Endothelial cell of umbilical vein (primary cell): Measurements from ENCODE around the gene CHRNB1. TPM values are rescaled to one million over a fixed set of nuclear protein-coding genes. Genes with fewer than 3 reads are reported as not detected.

Experiments used
- BruUV-seq: library from RNA; stranded (reverse); fragments of 400-500 nt; replicated peaks from 2 replicates; lab custom pipeline; 2021; lab: Mats Ljungman, UMichigan
- CTCF ChIA-PET: fragments of 300-600, 350-600 bp; sonication (Branson Sonifier 250); formaldehyde crosslinking; loops from one replicate; lab custom pipeline; 2021; ENCODE audit warnings: antibody characterized with exemption, inconsistent platforms; lab: Charles Lee
- POLR2A ChIA-PET: fragments of 300-600, 350-600 bp; sonication (Branson Sonifier 250); formaldehyde crosslinking; loops from one replicate; lab custom pipeline; 2021; ENCODE audit warnings: antibody characterized with exemption, inconsistent platforms; lab: Charles Lee
- DNase-seq: peaks from one replicate; pipeline ENCODE4 v3.0.0-alpha.2; 2011; ENCODE audit warnings: low read depth, low spot score
- FAIRE-seq: peaks from 2 replicates; lab custom pipeline; 2011; peaks lifted over from hg19 to GRCh38; lab: Jason Lieb, UNC
- H2AFZ ChIP-seq: 2 replicates; pipeline ENCODE4 v1.6.0; 2012; ENCODE audit warnings: low read depth, low read length, control low read depth, inconsistent platforms
- H3K27ac ChIP-seq: 2 replicates; pipeline ENCODE4 v1.5.1; 2011; ENCODE audit warnings: low read depth, mild to moderate bottlenecking, control low read depth, low read length, moderate library complexity; ENCODE audit not compliant: insufficient read depth
- H3K27me3 ChIP-seq, 2 experiments: 2 replicates each; pipeline versions ENCODE4 v1.6.0 to v1.6.1; 2011; ENCODE audit warnings: low read length in 2 of 2, mixed read lengths in 1 of 2; ENCODE audit not compliant: control insufficient read depth in 2 of 2, insufficient read depth in 2 of 2
- H3K36me3 ChIP-seq, 2 experiments: 2 replicates in 1 of 2; 3 replicates in 1 of 2; pipeline ENCODE4 v1.5.1; 2011; ENCODE audit warnings: low read length in 2 of 2, mild to moderate bottlenecking in 1 of 2, moderate library complexity in 1 of 2; ENCODE audit not compliant: control insufficient read depth in 2 of 2, insufficient read depth in 2 of 2; ENCODE audit errors: extremely low read depth in 1 of 2
- H3K4me1 ChIP-seq: 3 replicates; pipeline ENCODE4 v1.5.1; 2011; ENCODE audit warnings: mild to moderate bottlenecking, low read length; ENCODE audit not compliant: control insufficient read depth, insufficient read depth; ENCODE audit errors: extremely low read depth
- H3K4me2 ChIP-seq: 2 replicates; pipeline ENCODE4 v1.6.1; 2011; ENCODE audit warnings: low read length, control low read depth, mixed read lengths; ENCODE audit not compliant: insufficient read depth
- H3K4me3 ChIP-seq, 3 experiments: fragments of 200-600 bp in 1 of 3; sonication (generic), shearing (Covaris generic) in 1 of 3; replicated peaks in 1 of 3; 2 replicates each; pipeline ENCODE4 v1.5.1; 2011 to 2016; ENCODE audit warnings: control low read depth in 3 of 3, low read length in 3 of 3, mild to moderate bottlenecking in 2 of 3, inconsistent platforms in 1 of 3, low read depth in 1 of 3, moderate library complexity in 1 of 3; ENCODE audit not compliant: insufficient read depth in 1 of 3
- H3K79me2 ChIP-seq: 2 replicates; pipeline ENCODE4 v1.6.0; 2012; ENCODE audit warnings: low read length, inconsistent platforms; ENCODE audit not compliant: control insufficient read depth, insufficient read depth
- H3K9ac ChIP-seq: replicated peaks from 2 replicates; pipeline ENCODE3; 2011; ENCODE audit warnings: low read length, control low read depth; ENCODE audit not compliant: insufficient read depth; ENCODE audit errors: extremely low read depth
- H3K9me1 ChIP-seq: replicated peaks from 3 replicates; pipeline ENCODE4 v1.6.0; 2011; ENCODE audit warnings: mild to moderate bottlenecking, low read length; ENCODE audit not compliant: control insufficient read depth, insufficient read depth; ENCODE audit errors: extremely low read depth
- H3K9me3 ChIP-seq: replicated peaks from 2 replicates; pipeline ENCODE4 v1.5.1; 2012; ENCODE audit warnings: low read length, inconsistent platforms; ENCODE audit not compliant: control insufficient read depth, insufficient read depth
- H4K20me1 ChIP-seq: replicated peaks from 2 replicates; pipeline ENCODE3; 2011; ENCODE audit warnings: mild to moderate bottlenecking, low read length; ENCODE audit not compliant: control insufficient read depth, insufficient read depth; ENCODE audit errors: extremely low read depth
- EZH2 ChIP-seq: IDR thresholded peaks from 2 replicates; pipeline ENCODE4 v1.6.1; 2012; ENCODE audit warnings: borderline replicate concordance, low read depth, mild to moderate bottlenecking, moderate library complexity, low read length, inconsistent platforms; ENCODE audit not compliant: severe bottlenecking
- FOS ChIP-seq: IDR thresholded peaks from 2 replicates; pipeline ENCODE4 v1.6.1; 2011; ENCODE audit warnings: mild to moderate bottlenecking, low read length, moderate library complexity, borderline replicate concordance; ENCODE audit not compliant: insufficient read depth
- GATA2 ChIP-seq: IDR thresholded peaks from 2 replicates; pipeline ENCODE4 v1.7.0; 2011; ENCODE audit warnings: low read depth, mild to moderate bottlenecking, moderate library complexity, mixed read lengths, low read length; ENCODE audit not compliant: insufficient read length, insufficient read depth
- JUN ChIP-seq: IDR thresholded peaks from 2 replicates; pipeline ENCODE4 v1.6.1; 2011; ENCODE audit warnings: borderline replicate concordance, low read depth; ENCODE audit not compliant: insufficient read length, insufficient read depth
- MYC ChIP-seq: IDR thresholded peaks from one replicate; pipeline ENCODE4 v1.6.1; 2011; ENCODE audit warnings: mild to moderate bottlenecking, low read depth, low read length
- POLR2A ChIP-seq: IDR thresholded peaks from 2 replicates; pipeline ENCODE4 v1.6.1; 2012; ENCODE audit warnings: low read depth, mild to moderate bottlenecking, control low read depth, low read length
- POLR2AphosphoS5 ChIP-seq: IDR thresholded peaks from 2 replicates; pipeline ENCODE4 v1.6.1; 2012; ENCODE audit warnings: low read depth, mild to moderate bottlenecking, control low read depth, low read length, moderate library complexity; ENCODE audit not compliant: insufficient read depth
- dilution Hi-C: fragments of 300-500 bp; cut with MboI; formaldehyde crosslinking; loops from one replicate; pipeline ENCODE4 v1.15.0; 2019; ENCODE audit warnings: low sequenced_read_pairs; ENCODE audit not compliant: extremely low pct_ligation_motif_present
- intact Hi-C: fragments of 100-400 bp; cut with micrococcal nuclease; formaldehyde crosslinking; loops from one replicate; pipeline ENCODE4 v1.10.0; 2022
- polyA plus RNA-seq, 4 experiments: library from polyadenylated mRNA; depleted of rRNA in 3 of 4; stranded (reverse) in 3 of 4; unstranded in 1 of 4; fragments of >200 nt; gene quantifications; 2 replicates each; pipeline versions ENCODE4 v1.2.1 to v1.2.3, GENCODE V29; 2011 to 2012; ENCODE audit warnings: missing spikeins in 1 of 4
- total RNA-seq: library from RNA; stranded (reverse); gene quantifications from 2 replicates; pipeline ENCODE4 v1.2.3, GENCODE V29; 2021
- TF ChIP-seq, protein P1 (sequence below): IDR thresholded peaks from 2 replicates; pipeline ENCODE4 v1.6.1; 2011; ENCODE audit not compliant: insufficient read depth, insufficient read length
- TF ChIP-seq, protein P2 (sequence below), 2 donors: IDR thresholded peaks; 1 replicate in 1 of 2; 2 replicates in 1 of 2; pipeline ENCODE4 v1.5.1; 2011; ENCODE audit warnings: low read length in 2 of 2, mild to moderate bottlenecking in 2 of 2, moderate library complexity in 2 of 2, control low read depth in 1 of 2, inconsistent platforms in 1 of 2, low read depth in 1 of 2; ENCODE audit not compliant: insufficient read depth in 1 of 2; ENCODE audit errors: extremely low read depth in 1 of 2

The CHRNB1 gene
- total and polyA plus RNA-seq, 2 donors (not counting 3 experiments of a cell fraction or from before 2014, with no cell fraction given) = 5.6 to 9.3 TPM

DNA sequence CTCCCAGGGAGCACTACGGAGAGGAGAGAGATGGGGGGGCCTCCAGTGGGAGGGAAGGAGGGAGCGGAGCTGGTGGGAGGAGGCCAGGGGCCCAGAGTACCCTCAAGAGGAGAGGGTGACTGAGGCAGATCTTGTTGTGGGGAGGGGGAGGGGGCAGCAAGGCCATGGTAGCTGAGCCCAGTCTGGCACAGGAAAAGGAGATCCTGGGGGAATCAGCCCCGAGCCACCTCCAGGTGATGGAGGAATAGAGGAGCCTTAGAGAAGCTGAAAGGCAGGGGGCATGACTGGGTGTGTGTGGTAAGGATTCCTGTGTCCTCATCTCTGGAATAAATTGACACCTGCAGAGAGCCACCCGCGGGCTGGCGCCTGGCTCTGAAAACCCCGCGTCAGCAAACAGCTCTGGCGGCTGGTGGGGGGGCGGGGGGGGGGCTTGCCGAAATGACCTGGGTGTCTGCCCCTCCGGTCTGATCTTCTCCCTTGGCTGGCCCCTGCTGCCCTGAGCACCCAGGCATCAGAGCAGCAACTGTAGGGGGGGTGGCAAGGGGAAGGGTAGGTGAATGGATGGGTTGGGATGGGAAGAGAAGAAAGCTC lies 38.5 kb upstream of the CHRNB1 start:
- Histone ChIP-seq H3K27me3 (no peaks in the 10 kb centered on the region), H3K4me2 (no peak overlapping the region), H3K36me3 (peaks cover 0 to 15% of the 10 kb centered on the region in 2 experiments), H3K27ac (no peak overlapping the region), H3K9me1 (no peaks in the 10 kb centered on the region), H3K4me3 (no peak overlapping the region), H3K9ac (no peak overlapping the region), H4K20me1 (no peaks in the 10 kb centered on the region), H3K9me3 (no peaks in the 10 kb centered on the region), H3K79me2 (peaks cover 4% of the 10 kb centered on the region), H3K4me1 (peaks cover 12% of the 10 kb centered on the region), H2AFZ (no peak overlapping the region)
- dilution Hi-C loops = no loop called here
- intact Hi-C loops = no loop called here
- ChIA-PET CTCF (interaction anchor here (1.0 to 1.2 kb wide), 3 partner anchors 12 to 155 kb away, joined by 3 read pairs; partner anchors contain the start of genes PLSCR3 and SENP3), POLR2A (no interaction called here)
- DNase-seq (no peak), FAIRE-seq (no peak)
- BruUV-seq = no TSS peak
- no peak for TF ChIP-seq MYC
- TF ChIP-seq FOS = no peak
- TF ChIP-seq, protein P1, sequence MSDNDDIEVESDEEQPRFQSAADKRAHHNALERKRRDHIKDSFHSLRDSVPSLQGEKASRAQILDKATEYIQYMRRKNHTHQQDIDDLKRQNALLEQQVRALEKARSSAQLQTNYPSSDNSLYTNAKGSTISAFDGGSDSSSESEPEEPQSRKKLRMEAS = no peak
- TF ChIP-seq, protein P2, sequence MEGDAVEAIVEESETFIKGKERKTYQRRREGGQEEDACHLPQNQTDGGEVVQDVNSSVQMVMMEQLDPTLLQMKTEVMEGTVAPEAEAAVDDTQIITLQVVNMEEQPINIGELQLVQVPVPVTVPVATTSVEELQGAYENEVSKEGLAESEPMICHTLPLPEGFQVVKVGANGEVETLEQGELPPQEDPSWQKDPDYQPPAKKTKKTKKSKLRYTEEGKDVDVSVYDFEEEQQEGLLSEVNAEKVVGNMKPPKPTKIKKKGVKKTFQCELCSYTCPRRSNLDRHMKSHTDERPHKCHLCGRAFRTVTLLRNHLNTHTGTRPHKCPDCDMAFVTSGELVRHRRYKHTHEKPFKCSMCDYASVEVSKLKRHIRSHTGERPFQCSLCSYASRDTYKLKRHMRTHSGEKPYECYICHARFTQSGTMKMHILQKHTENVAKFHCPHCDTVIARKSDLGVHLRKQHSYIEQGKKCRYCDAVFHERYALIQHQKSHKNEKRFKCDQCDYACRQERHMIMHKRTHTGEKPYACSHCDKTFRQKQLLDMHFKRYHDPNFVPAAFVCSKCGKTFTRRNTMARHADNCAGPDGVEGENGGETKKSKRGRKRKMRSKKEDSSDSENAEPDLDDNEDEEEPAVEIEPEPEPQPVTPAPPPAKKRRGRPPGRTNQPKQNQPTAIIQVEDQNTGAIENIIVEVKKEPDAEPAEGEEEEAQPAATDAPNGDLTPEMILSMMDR (IDR thresholded peaks at IDR 0.05; ENCODE audit: extremely low read depth in 1 of 2, insufficient read depth in 1 of 2, low read depth in 1 of 2, low read length in 2 of 2) = no peak
- TF ChIP-seq EZH2 = no peak
- no peak for TF ChIP-seq POLR2AphosphoS5
- no peak for TF ChIP-seq POLR2A
- no peak for TF ChIP-seq GATA2
- TF ChIP-seq JUN = no peak
